COLO829 (cell line): ENCODE results near the gene VPS4B.

ENCODE experiments used
- DNase-seq: peaks from one replicate; pipeline ENCODE4 v3.0.0; 2012; ENCODE audit warnings: low spot score

The VPS4B gene

DNA sequence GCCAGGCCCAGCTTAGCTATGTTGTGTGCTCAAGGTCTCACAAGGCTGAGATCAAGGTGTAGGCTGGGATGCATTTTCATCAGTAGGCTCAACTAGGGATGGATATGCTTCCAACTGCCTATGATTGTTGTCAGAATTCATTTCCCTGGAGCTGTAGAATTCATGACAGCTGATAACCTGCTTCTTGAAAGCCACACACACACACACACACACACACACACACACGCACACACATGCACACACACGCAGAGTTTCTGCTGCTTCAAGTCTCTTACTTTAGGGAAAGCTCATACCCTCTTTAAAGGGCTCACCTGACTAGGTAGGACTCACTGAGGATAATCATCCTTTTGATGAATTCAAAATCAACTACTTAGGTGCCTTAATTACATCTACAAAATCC is 8.2 kb upstream of the VPS4B start:
- DNase-seq, result no peak

DNA sequence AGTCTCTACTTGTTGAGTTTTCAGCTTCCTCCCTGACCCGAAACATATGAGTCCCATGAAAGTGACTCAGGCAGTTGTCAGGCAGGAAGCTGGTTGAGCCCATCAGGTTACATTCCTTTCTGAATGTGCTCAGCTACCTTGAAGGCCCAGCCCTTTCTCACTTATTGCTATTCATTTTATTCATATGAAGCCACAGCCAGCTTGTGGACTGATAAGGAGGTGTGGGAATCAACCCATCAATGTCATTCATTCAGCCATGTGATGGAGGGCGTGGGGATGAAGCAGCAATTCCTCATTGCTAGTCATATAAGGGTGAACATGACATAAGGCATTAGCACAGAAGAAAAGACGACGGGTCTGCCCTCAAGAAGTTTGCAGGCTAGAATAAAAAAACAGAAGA is 5.3 kb upstream of the VPS4B start:
- DNase-seq, result no peak

DNA sequence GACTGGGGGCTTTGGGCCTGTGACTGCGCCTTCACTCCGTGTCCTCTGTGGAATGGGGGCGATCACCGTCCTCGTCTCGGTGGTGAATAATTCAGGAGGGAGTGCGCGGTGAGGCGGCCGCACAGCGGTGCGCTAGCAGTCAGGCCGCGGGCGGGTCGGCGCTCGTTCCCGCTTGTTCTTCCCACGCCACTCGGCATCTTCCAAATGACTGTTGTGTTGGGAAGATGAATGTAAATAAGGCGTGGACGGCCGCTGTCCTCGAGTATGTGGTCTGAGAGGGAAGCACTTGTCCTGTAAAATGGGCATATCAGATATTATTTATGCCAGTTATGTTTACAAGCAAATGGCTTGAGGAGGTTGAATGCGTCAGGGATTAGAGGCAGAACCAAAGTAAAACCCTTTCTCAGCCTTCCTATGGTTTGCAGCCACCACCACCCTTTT is 608 bp upstream of the VPS4B start:
- no peak for DNase-seq

DNA sequence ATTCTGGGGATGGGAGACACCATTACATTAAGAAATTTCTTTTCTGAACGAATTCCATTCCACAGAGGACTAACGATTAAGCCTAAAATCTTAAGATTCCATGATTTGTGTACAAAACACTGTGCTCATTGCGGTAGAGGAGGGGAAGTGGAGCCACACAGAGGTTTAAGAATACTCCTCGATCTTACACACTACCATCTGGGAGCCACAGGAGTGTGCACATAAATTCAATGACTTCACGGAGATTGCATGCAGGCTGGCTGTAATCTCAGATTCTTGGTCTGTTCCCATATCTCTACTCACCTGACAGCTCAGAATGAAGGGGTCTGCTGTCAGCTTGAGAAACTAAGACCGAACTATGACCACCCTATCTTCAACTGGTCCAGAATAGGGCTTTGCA is 762 bp downstream of the VPS4B start:
- DNase-seq, result no peak

DNA sequence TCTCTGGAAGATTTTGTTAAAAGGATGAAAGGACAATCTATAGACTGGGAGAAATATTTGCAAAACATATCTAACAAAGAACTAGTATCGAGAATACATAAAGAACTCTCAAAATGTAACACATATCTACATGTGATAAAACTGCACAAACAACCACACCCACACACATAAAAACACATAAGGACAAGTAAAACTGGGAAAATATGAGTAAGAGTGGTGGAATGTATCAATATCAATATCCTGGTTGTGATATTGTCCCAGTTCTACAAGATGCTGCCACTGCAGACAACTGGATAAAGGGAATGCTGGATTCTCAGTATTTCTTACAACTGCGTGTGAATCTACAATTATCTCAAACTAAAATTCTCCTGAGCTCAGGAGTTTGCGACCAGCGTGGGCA is 9.3 kb downstream of the VPS4B start:
- no peak for DNase-seq

DNA sequence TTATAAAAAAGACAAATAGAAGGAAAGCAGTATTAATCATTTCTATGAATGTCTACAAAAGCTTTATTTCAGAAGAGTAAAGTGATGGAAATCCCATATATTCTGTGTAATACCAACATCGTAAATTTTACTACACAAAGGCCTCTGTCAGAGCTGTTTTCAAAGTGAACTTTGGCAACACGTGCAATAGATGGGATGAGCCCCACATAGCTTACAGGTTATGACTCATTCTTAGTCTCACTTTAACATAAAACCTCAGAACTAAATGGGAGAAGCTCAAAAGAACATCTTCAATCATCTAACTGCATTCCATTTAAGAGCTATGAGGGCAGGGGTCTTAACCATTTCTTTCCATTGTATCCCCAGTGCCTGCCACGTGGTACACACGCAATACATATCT is 11.5 kb downstream of the VPS4B start:
- DNase-seq, result peak; percentile 90

DNA sequence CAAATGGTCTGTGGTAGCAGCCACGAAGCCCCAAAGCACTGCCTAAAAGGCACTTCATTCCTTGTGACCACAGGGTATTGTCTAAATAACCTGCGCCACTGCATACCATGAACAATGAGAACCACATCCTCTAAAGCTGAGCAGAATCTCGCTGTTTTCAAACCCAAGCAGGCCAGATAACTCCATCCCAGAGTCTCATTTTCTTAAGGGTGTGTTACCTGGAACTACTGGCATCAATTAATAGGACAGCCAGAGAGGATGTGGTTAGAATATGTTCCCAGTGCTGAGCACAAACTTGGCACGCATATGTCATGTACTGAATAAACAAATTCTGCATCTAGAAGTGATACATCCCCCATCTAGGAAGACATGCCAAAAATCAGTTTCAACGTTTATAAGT is 13.0 kb downstream of the VPS4B start:
- DNase-seq, result no peak

DNA sequence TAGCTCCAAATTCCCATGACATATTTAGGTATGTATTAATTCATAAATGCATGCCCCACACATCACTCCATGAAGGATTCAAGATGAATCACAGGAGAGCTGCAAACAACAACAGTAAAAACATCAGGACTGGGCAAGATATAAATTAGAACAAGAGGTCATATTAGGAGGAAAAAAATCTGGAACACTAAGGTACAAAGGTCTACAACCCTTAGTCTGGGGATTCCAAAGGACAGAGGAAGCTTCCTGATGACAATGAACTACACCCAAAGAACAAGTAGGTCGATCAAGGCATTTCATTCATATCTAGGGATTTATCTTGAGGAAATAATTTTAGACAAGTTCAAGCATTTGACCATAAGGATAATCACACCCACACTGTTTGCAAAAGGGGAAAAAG is 14.5 kb downstream of the VPS4B start:
- no peak for DNase-seq

DNA sequence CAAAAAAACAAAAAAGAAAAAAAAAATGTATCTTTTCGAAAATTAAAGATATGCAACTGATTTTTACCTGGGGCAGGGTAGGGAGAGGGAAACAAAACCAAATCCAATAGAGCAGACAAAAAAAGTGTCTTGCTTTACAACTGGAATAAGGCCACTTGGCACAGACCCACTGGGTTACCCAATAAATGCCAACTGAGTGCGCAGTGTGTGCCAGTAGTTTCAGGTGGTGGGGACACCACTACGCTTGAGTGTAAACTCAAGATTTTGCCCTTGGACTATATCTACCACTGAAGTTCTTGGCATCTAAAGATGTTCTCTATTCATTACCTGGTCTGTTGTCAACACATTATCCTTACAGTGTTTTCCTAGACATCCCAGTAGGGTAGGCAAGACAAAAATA is 16.3 kb downstream of the VPS4B start:
- no peak for DNase-seq

DNA sequence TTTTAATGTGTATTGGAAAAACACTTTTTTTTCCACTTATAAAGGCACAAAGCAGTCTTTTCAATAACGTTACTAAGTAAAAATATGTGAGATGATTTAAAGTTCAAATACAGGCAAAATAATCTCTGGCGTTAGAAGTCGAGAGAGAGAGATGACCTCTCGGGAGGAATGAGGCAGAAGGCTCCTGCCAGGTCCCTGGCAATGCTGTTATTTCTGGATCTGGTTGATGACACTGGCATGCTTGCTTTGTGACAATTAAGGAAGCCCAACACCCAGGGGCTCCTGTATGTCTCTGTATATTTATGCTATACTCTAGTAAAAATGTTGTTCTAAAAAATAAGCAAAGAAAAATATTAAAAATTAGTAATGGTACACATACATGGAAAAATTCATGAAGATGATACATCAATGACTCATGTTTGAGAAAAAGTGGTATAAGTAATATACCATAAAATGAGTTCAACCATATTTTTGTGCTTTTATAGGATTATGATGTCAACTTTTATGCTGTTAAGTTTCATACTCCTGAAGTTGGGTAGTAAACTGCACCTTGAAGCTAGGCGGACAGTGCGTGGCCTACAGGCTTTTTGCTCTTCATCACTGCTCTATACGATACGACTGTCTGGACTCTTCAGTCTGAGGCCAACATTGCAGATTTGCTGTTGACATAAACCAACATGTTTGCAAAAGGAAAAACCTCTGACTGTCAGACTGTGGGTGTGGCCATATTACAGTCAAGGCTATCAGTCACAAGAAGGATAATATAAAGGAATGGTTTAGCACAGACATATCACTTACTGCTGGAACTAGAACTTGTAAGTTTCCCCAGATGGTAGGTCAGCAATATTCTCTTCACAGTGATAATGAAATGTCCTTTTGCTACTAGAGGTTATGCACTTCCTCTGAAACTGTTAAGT is 19.8 kb downstream of the VPS4B start:
- DNase-seq, result no peak

DNA sequence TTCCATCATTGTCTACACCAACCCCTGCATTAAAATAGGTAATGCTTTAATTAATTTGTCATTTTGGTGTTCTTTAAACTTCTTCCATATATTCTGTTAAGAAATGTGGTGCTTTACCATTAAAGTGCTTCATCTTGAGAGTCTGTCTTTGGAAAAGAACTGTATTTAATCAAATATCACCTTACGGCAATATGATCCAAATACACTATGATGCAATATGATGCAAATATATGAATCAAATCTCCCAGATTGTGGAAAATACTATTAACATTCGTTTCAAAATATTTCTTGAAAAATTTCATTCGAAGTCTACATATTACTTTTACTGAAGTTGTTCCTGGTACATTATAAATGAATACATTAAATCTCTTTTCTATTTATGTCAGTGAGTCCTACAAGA is 23.0 kb downstream of the VPS4B start:
- DNase-seq, result no peak

DNA sequence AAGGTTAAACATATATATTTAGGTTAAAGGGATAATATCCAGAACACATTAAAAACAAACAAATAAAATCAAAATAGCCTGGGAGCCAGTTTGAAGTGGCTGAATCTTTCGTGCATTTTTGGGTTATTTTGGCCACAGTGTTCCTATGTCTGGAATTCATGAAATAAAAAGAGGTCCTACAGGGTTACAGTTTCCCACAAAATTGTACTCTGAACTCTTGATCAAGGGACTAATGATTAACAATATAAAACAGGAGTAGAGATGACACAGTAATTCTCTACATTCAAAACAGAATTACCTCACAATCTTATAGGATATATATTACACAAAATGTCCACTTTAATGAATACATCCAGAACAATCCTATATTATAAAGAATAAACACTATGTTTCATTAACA is 24.9 kb downstream of the VPS4B start:
- DNase-seq, result no peak

DNA sequence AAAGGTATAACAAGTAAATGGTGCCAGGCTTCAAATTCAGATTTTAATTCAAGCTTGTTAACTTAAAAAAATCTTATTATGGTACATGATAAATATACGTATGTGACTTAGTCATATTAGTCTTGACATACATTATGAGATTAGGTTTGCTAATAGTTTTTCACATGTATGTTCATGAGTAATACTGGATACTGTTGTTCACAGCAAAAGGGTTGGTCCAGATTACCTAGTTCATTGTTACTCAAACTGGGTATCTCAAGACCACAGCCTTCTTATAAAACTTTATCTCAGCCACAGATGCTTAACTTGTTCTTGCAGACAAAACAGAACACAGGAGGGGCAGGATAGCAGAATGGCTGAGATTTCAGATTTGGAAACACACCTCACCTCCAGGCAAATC is 26.8 kb downstream of the VPS4B start:
- no peak for DNase-seq

DNA sequence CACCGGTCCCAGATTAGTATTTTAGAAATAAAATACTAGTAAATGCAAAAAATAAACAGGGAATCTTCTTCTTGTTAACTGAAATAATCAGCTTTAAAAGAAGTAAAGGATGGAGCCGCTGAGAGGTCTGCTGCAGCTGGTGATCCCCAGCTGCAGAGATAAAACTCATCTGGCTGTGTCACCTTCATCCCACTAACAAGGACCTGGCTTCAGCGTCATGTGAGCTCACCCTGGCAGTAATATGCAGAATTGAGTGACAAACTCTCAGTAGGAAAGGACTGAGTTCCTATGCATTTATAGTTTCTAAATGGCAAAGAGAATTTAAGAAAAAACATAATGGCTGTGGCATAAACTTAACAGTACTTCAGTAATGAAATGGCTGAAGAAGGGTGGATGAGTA is 27.3 kb downstream of the VPS4B start:
- DNase-seq, result no peak

DNA sequence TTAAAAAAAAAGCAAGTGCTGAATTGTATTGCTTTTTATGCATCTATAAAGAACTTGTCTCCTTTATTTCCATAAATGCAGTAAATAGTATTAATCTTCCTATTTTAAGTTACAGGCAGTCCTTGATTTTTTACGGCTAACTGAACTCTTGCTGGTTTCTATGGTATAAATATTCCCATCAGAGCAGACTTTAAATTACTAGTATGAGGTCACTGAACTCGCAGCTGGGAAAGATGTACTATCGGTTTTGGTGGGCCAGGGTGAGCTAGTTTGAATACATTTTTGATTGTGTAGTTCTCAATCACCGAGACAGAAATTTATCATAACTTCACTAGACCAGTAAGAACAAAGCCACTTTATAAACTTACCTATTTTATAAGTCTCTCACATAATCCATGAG is 34.4 kb downstream of the VPS4B start:
- DNase-seq, result no peak

DNA sequence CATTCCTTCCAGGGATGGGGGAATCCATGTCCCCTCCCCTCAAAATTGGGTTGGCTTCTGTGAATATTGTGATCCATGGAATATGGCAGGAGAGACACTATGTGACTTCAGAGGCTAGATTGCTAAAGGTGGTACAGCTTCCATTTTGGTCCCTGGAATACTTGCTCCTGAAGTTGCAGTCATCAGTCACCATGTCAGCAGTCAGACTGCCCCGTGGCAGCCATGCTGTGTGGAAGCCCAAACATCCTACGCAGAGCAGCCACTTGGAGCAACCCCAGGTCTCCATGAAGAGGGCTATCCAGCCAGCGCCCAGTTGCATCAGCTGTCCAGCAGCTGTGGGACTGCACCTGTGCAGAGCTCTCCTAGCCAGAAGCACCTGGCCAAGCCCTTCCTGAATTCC is 39.4 kb downstream of the VPS4B start:
- DNase-seq, result no peak

DNA sequence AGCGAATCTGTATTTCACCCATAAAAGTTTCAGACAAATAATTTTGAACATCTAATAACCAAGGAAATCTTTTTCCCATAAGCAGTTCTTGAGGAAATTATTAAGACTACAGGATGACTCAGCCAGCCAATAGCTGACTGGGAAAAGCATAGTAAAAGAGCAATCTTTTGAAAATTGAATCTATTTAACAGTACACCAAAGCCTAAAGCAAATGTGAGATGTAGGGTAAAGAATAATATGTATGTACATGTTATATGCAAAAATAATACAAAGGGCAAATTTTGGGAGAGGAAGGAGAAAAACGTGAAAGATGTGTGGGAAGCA is 42.7 kb downstream of the VPS4B start:
- no peak for DNase-seq

DNA sequence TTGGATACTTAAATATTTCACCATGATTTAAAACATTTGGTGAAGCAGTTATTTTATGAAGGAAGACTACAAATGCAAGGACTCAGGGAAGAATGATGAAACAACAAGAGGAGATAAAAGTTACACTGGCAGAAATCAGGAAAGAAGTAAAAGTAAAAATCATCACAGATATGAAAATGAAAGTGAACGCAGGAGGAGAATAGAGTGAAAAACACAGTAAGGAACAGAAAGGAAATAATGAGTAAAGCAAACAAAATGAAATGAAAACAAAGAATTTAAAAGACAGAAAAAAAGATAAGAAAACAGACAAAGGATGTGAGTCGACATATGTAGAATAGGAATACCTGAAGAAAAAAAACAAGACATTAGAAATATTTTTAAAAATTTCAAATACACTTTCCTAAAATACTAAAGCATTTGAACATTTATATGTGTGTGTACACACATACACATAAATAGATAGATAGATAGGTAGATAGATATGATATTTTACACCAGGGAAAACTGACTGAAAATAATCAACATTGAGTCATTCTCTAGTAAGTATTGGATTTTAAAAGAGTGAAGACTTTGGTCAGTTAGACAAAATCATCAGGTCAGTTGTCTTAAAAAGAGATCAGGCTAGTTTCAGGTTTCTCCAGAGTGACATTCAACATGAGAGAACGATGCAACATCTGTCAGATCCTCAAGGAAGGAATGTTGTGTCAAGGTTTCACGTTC is 43.2 kb downstream of the VPS4B start:
- no peak for DNase-seq

DNA sequence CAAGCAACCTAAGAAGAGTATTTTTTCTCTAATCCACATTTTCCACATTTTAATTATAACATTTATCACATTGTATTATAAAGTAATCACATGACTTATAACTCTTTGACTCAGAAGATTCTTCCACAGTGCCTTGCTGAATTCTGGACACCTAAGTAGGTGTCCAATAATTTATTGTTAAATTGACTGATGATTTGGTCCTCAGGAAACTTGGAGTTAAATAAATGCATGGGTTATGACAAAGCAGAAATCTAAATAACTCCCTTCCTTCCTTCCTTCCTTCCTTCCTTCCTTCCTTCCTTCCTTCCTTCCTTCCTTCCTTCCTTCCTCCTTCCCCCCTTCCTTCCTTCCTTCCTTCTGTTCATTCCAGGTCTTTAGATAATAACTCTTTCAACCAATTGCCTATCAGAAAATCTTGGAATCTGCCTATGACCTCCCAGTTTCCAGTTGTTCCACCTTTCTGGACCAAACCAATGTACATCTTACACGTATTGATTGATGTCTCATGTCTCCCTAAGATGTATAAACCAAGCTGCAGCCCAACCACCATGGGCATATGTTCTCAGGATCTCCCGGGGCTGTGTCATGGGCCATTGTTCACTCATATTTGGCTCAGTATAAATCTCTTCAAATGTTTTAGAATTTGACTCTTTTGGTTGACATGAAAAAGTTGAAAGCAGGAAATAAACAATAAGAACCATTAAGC is 44.8 kb downstream of the VPS4B start:
- DNase-seq, result no peak

DNA sequence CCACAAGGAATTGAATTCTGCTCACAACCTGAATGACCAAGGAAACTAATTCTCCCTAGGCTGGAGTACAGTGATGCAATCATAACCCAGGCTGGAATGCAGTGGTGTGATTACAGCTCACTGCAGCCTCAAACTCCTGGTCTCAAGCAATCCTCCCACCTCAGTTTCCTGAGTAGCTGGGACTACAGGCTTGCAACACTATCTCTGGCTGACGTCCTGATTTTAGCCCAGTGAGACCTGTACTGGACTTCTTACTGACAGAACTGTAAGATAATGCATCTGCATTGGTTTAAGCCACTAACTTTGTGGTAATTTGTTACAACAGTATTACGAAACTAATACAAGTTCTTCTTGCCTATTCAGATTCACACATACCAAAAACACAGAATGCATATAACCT is 45.7 kb downstream of the VPS4B start:
- no peak for DNase-seq

DNA sequence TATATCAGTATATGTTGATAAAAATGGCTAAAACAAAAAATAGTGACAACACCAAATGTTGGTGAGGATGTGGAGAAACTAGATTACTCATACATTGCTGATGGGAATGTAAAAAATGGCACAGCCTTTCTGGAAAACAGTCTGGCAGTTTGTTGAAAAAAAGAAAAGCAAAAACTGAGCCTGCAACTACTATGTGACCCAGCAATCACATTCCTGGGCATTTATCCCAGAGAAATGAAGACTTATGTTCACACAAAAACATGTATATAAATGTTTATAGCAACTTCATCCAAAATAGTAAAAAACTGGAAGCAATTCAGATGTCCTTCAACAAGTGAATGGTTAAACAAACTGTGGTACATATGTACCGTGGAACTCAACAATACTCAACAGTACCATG is 47.7 kb downstream of the VPS4B start:
- no peak for DNase-seq

DNA sequence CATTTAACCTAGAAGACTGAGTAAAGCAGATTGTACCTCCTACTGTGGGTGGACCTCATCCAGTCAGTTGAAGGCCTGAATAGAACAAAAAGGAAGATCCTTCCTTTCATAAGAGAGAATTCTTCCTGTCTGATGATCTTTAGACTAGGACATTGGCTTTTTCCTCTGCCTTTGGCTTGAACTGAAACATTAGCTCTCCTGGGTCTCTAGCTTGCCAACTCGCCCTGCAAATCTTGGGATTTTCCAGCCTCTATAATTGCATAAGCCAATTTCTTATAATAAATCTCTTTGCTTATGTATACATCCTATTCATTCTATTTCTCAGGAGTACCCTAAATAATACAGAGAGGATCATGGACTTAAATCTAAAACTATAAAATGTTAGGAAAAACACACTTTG is 49.1 kb downstream of the VPS4B start:
- no peak for DNase-seq

DNA sequence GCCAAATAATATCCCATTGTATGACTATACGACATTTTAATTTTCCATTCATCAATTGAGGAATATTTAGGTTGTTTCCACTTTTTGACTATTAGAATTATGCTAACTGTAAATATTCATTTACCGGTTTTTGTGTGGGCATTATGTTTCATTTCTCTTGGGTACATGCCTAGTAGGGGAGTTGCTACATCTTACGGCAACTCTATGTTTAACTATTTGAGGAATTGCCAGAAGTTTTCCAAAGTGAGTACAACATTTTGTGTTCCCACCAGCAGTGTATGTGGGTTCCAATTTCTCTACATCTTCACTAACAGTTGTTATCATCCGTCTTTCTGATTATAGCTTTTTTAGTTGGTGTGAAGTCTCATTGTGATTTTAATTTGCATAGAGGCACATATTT is 53.7 kb downstream of the VPS4B start:
- DNase-seq, result no peak
